A673 (cell line): ENCODE measurements around the gene INPP4B. TPM values are rescaled to one million over a fixed set of nuclear protein-coding genes. Genes with fewer than 3 reads are reported as not detected.

Experiments used
- BruUV-seq: library from RNA; stranded (reverse); fragments of 400-500 nt; replicated peaks from 2 replicates; lab custom pipeline; 2021; lab: Mats Ljungman, UMichigan
- CTCF ChIA-PET: fragments of 300-600 bp; sonication (Branson Sonifier 250); formaldehyde crosslinking; loops from one replicate; lab custom pipeline; 2022; ENCODE audit warnings: antibody characterized with exemption; lab: Charles Lee
- POLR2A ChIA-PET: fragments of 300-600 bp; sonication (Branson Sonifier 250); formaldehyde crosslinking; loops from one replicate; lab custom pipeline; 2022; ENCODE audit warnings: antibody characterized with exemption; ENCODE audit not compliant: low non-redundant PET; lab: Charles Lee
- DNase-seq: peaks from one replicate; pipeline ENCODE4 v3.0.0-alpha.2; 2015; ENCODE audit warnings: low spot score
- H3K27ac ChIP-seq: fragments of 200-600 bp; sonication (generic); 2 replicates; pipeline ENCODE4 v1.5.1; 2016; ENCODE audit warnings: mixed run types, low read depth, mild to moderate bottlenecking, mixed read lengths, antibody characterized with exemption, low read length; ENCODE audit not compliant: poor library complexity, severe bottlenecking
- H3K27me3 ChIP-seq: fragments of 200-600 bp; sonication (generic); replicated peaks from 2 replicates; pipeline ENCODE4 v1.6.1; 2017; ENCODE audit warnings: mixed run types, low read depth, mild to moderate bottlenecking, mixed read lengths, antibody characterized with exemption, low read length; ENCODE audit not compliant: insufficient read depth, poor library complexity
- H3K36me3 ChIP-seq: fragments of 200-600 bp; sonication (generic); 2 replicates; pipeline ENCODE4 v1.6.1; 2016; ENCODE audit warnings: mixed run types, mild to moderate bottlenecking, mixed read lengths, antibody characterized with exemption, low read length; ENCODE audit not compliant: insufficient read depth, poor library complexity, severe bottlenecking
- H3K4me1 ChIP-seq: fragments of 200-600 bp; sonication (generic); 2 replicates; pipeline ENCODE4 v1.6.1; 2017; ENCODE audit warnings: mixed run types, mild to moderate bottlenecking, mixed read lengths, antibody characterized with exemption, low read length; ENCODE audit not compliant: insufficient read depth, poor library complexity, severe bottlenecking
- H3K4me3 ChIP-seq: fragments of 200-600 bp; sonication (generic); 2 replicates; pipeline ENCODE4 v1.5.1; 2016; ENCODE audit warnings: low read depth, mixed run types, mild to moderate bottlenecking, mixed read lengths, low read length; ENCODE audit not compliant: poor library complexity, severe bottlenecking
- H3K9me3 ChIP-seq: fragments of 200-600 bp; sonication (generic); 2 replicates; pipeline ENCODE4 v1.6.1; 2016; ENCODE audit warnings: mixed run types, low read depth, mild to moderate bottlenecking, mixed read lengths, antibody characterized with exemption, low read length; ENCODE audit not compliant: poor library complexity, severe bottlenecking
- EZH2 ChIP-seq: fragments of 200-600 bp; sonication (generic); IDR thresholded peaks from 2 replicates; pipeline ENCODE4 v1.6.1; 2017; ENCODE audit warnings: borderline replicate concordance, low read depth, mild to moderate bottlenecking, mixed read lengths, antibody characterized with exemption, low read length; ENCODE audit not compliant: poor library complexity, severe bottlenecking
- intact Hi-C: fragments of 100-400 bp; cut with micrococcal nuclease; formaldehyde crosslinking; loops from one replicate; pipeline ENCODE4 v1.10.0; 2022; ENCODE audit not compliant: unreplicated experiment
- total RNA-seq: library from RNA; stranded (reverse); gene quantifications from 2 replicates; pipeline ENCODE4 v1.2.3, GENCODE V29; 2021
- TF ChIP-seq, protein P1 (sequence below): fragments of 300-800, 200-600 bp; sonication (generic); conservative IDR thresholded peaks from 2 replicates; pipeline ENCODE4 v1.5.1; 2017; ENCODE audit warnings: low read depth, mild to moderate bottlenecking, antibody characterized with exemption, low read length, moderate library complexity, mixed read lengths

The INPP4B gene
- total RNA-seq, 1 experiment from 2014 or later = 13.1 TPM

DNA sequence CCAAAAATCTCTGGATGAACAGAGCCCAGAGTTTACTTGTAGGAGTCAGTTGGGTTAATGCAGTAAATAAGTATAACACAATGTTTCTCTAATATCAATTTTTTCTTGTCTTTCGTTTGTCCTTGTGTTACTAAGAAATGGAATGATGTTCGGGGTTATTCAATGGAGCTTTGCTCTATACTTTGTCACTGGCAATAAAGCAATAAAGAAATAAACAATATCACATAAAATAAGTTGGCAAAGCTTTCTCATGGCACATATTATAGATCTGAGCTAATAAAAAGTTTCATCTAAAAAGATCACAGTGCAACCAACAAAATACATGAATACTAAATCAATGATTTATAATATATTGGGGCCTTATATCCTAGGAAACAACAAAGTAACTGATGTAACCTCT is 32.7 kb downstream of the INPP4B start:
- ChIA-PET POLR2A (no interaction called here), CTCF (no interaction called here)
- H3K27ac ChIP-seq = no peak overlapping the region
- no peaks in the 10 kb centered on the region for H3K4me1 ChIP-seq
- H3K9me3 ChIP-seq = no peaks in the 10 kb centered on the region
- no TSS peak for BruUV-seq
- H3K36me3 ChIP-seq = no peaks in the 10 kb centered on the region
- H3K4me3 ChIP-seq = no peak overlapping the region
- no peak for DNase-seq
- H3K27me3 ChIP-seq = no peaks in the 10 kb centered on the region
- intact Hi-C loops = no loop called here
- TF ChIP-seq EZH2 = no peak
- TF ChIP-seq, protein P1, sequence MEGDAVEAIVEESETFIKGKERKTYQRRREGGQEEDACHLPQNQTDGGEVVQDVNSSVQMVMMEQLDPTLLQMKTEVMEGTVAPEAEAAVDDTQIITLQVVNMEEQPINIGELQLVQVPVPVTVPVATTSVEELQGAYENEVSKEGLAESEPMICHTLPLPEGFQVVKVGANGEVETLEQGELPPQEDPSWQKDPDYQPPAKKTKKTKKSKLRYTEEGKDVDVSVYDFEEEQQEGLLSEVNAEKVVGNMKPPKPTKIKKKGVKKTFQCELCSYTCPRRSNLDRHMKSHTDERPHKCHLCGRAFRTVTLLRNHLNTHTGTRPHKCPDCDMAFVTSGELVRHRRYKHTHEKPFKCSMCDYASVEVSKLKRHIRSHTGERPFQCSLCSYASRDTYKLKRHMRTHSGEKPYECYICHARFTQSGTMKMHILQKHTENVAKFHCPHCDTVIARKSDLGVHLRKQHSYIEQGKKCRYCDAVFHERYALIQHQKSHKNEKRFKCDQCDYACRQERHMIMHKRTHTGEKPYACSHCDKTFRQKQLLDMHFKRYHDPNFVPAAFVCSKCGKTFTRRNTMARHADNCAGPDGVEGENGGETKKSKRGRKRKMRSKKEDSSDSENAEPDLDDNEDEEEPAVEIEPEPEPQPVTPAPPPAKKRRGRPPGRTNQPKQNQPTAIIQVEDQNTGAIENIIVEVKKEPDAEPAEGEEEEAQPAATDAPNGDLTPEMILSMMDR = no peak

DNA sequence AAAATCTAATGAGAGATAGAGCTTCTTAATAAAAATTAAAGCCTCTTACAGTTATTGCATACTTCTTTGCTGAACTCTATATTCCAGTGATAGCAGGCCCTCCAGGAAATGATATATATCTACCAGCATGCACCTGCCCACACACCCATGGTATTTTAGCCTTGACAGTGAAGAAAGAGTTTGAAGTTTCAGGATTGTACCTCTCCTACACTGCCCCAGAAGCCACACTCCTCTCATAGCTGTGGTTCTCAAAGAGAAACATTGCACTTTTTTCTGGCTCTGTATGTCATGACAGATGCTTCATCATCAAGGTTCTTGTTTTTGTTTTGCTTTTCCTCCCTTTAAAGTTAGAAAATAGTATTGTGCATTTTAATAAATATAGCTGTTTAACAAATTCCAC is 34.0 kb downstream of the INPP4B start:
- no TSS peak for BruUV-seq
- Histone ChIP-seq H3K4me3 (no peak overlapping the region), H3K9me3 (no peaks in the 10 kb centered on the region), H3K4me1 (no peaks in the 10 kb centered on the region), H3K27ac (no peak overlapping the region), H3K36me3 (no peaks in the 10 kb centered on the region), H3K27me3 (no peaks in the 10 kb centered on the region)
- TF ChIP-seq, protein P1 = no peak
- no peak for TF ChIP-seq EZH2
- ChIA-PET POLR2A (no interaction called here), CTCF (no interaction called here)
- DNase-seq = no peak
- intact Hi-C loops = no loop called here

DNA sequence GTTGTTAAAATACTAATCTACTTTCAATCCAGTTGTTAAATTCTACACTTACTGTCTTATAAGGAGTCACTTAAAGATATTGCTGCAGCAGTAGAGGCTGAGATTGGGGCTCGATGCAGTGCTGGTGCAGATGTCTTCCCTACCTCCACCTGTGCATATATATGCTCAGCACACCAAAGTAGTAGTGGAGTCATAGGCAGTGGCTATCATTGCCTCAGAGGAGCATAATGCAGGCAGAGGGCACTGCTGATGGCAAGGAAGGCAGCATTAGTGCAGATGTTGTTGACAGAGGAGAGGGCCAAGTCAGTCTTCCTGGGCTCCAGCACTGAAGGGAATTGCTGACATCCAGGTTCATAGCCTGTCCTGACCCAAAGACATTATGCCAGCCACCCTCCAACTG is 35.1 kb downstream of the INPP4B start:
- intact Hi-C loops = no loop called here
- H3K4me1 ChIP-seq = no peaks in the 10 kb centered on the region
- no peak overlapping the region for H3K27ac ChIP-seq
- no peaks in the 10 kb centered on the region for H3K9me3 ChIP-seq
- BruUV-seq = no TSS peak
- DNase-seq = no peak
- H3K36me3 ChIP-seq = no peaks in the 10 kb centered on the region
- ChIA-PET POLR2A (no interaction called here), CTCF (no interaction called here)
- no peak overlapping the region for H3K4me3 ChIP-seq
- H3K27me3 ChIP-seq = no peaks in the 10 kb centered on the region
- TF ChIP-seq, protein P1 = no peak
- no peak for TF ChIP-seq EZH2
